Measurements from ENCODE around the gene SLC2A1.

The SLC2A1 gene

GRCh38 chr1:42998386-42998785 lies 39.7 kb upstream of the SLC2A1 start:
- H2AFZ ChIP-seq, result no peak overlapping the region
- H3K79me2 ChIP-seq, result no peaks in the 10 kb centered on the region
- no peak overlapping the region for H3K4me2 ChIP-seq (ENCODE audit: low read length)
- peaks cover 5% of the 10 kb centered on the region for H3K4me1 ChIP-seq
- no peak overlapping the region for H3K4me3 ChIP-seq (ENCODE audit: low read depth, low read length)
- no peak overlapping the region for H3K27ac ChIP-seq
- H3K27me3 ChIP-seq (ENCODE audit: control insufficient read depth, insufficient read depth, low read length), result no peaks in the 10 kb centered on the region
- H3K36me3 ChIP-seq (ENCODE audit: control insufficient read depth, insufficient read depth, low read length), result no peaks in the 10 kb centered on the region
- H3K9ac ChIP-seq, result no peak overlapping the region
- TF ChIP-seq CTCF (IDR thresholded peaks at IDR 0.05), result no peak
- H3K9me3 ChIP-seq (ENCODE audit: control insufficient read depth, low read length), result no peaks in the 10 kb centered on the region

- no peak overlapping the region for H3K9ac ChIP-seq
- no peak overlapping the region for H2AFZ ChIP-seq
- no peaks in the 10 kb centered on the region for H3K36me3 ChIP-seq (ENCODE audit: control insufficient read depth, insufficient read depth, low read length)
- H3K9me3 ChIP-seq (ENCODE audit: control insufficient read depth, low read length), result no peaks in the 10 kb centered on the region
- TF ChIP-seq CTCF (IDR thresholded peaks at IDR 0.05), result no peak
- H3K4me1 ChIP-seq, result peaks cover 14% of the 10 kb centered on the region
- H3K27ac ChIP-seq, result no peak overlapping the region
- H3K4me3 ChIP-seq (ENCODE audit: low read depth, low read length), result no peak overlapping the region
- H3K27me3 ChIP-seq (ENCODE audit: control insufficient read depth, insufficient read depth, low read length), result no peaks in the 10 kb centered on the region
- no peak overlapping the region for H3K4me2 ChIP-seq (ENCODE audit: low read length)
- no peaks in the 10 kb centered on the region for H3K79me2 ChIP-seq
Measured at GRCh38 chr1:42996384-42996970, 37.8 kb upstream of the SLC2A1 start.

- no peaks in the 10 kb centered on the region for H3K27me3 ChIP-seq (ENCODE audit: control insufficient read depth, insufficient read depth, low read length)
- TF ChIP-seq CTCF (IDR thresholded peaks at IDR 0.05), result no peak
- H2AFZ ChIP-seq, result peak overlapping the region; percentile 53
- H3K4me3 ChIP-seq (ENCODE audit: low read depth, low read length), result no peak overlapping the region
- no peaks in the 10 kb centered on the region for H3K36me3 ChIP-seq (ENCODE audit: control insufficient read depth, insufficient read depth, low read length)
- H3K4me2 ChIP-seq (ENCODE audit: low read length), result no peak overlapping the region
- H3K27ac ChIP-seq, result peak overlapping the region; percentile 88
- no peaks in the 10 kb centered on the region for H3K79me2 ChIP-seq
- H3K9ac ChIP-seq, result no peak overlapping the region
- no peaks in the 10 kb centered on the region for H3K9me3 ChIP-seq (ENCODE audit: control insufficient read depth, low read length)
- H3K4me1 ChIP-seq, result peaks cover 17% of the 10 kb centered on the region
Measured at GRCh38 chr1:42993502-42994136, 35.0 kb upstream of the SLC2A1 start.

GRCh38 chr1:42992054-42992571 lies 33.4 kb upstream of the SLC2A1 start:
- Histone ChIP-seq H3K4me3 (ENCODE audit: low read depth, low read length) (no peak overlapping the region), H3K9me3 (ENCODE audit: control insufficient read depth, low read length) (no peaks in the 10 kb centered on the region), H2AFZ (peak overlapping the region; percentile 58), H3K27me3 (ENCODE audit: control insufficient read depth, insufficient read depth, low read length) (no peaks in the 10 kb centered on the region), H3K27ac (peak overlapping the region; percentile 88), H3K4me1 (peaks cover 17% of the 10 kb centered on the region), H3K79me2 (no peaks in the 10 kb centered on the region), H3K9ac (no peak overlapping the region), H3K36me3 (ENCODE audit: control insufficient read depth, insufficient read depth, low read length) (no peaks in the 10 kb centered on the region), H3K4me2 (ENCODE audit: low read length) (peak overlapping the region; percentile 10)
- no peak for TF ChIP-seq CTCF (IDR thresholded peaks at IDR 0.05)

Measured in parathyroid adenoma (tissue), 2 donors.